ENCODE data around the gene AADACL2. TPM values are rescaled to one million over a fixed set of nuclear protein-coding genes. Genes with fewer than 3 reads are reported as not detected.

AADACL2 gene
- polyA plus RNA-seq, 3 donors, result not detected

DNA sequence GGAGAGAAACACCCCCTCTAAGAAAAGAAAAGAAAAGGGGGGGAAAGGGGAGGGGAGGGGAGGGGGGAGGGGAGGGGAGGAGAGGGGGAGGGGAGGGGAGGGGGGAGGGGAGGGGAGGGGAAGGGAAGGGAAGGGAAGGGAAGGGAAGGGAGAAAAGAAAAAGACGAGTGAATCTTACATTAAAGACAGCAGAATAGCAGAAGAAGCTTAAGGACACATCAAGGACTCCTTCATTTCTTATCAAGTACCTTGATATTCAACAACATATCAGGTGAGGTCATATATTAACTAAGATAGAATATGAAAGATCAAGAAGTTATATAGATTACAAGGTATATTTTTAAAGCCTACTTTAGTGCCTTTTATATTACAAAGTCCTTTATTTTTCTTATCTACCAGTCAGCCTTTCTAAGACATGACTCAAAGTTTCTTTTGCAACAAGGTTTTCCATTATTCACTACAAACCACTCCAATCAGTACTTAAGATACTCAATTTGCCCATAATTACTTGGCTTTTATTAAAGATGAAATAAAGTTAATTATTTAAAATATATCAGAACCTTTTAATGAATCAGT lies 62.5 kb downstream of the AADACL2 start:
- no peak overlapping the region for H3K4me3 Mint-ChIP-seq
- DNase-seq, result no peak
- H3K9me3 ChIP-seq (replicated peaks in 1 of 2; ENCODE audit: control insufficient read depth in 1 of 2, insufficient read depth in 1 of 2, low read length in 2 of 2), result no peaks in the 10 kb centered on the region
- no peaks in the 10 kb centered on the region for H4K20me1 ChIP-seq (ENCODE audit: insufficient read depth, low read length)
- H3K9ac ChIP-seq (ENCODE audit: insufficient read depth, low read length, poor library complexity, severe bottlenecking), result no peak overlapping the region
- no peak overlapping the region for H3K27ac Mint-ChIP-seq
- no peaks in the 10 kb centered on the region for H3K27me3 ChIP-seq (ENCODE audit: control insufficient read depth in 2 of 2, insufficient read depth in 2 of 2, low read length in 2 of 2)
- no peaks in the 10 kb centered on the region for H3K79me2 ChIP-seq (ENCODE audit: insufficient read depth, low read length)
- WGBS (ENCODE audit: insufficient coverage), result no CpG with 5 or more reads among the region's 1 CpG
- H3K4me3 ChIP-seq (replicated peaks in 1 of 3; ENCODE audit: low read depth in 2 of 3, low read length in 3 of 3), result no peak overlapping the region
- H3K9me3 Mint-ChIP-seq, result no peaks in the 10 kb centered on the region
- no peak overlapping the region for H2AFZ ChIP-seq (ENCODE audit: insufficient read depth, low read depth, low read length, poor library complexity, severe bottlenecking)
- no peak overlapping the region for H3K27ac ChIP-seq (ENCODE audit: low read depth in 1 of 2, low read length in 2 of 2)
- H3K4me1 ChIP-seq (ENCODE audit: control insufficient read depth in 1 of 2, insufficient read depth in 2 of 2, low read length in 2 of 2), result no peaks in the 10 kb centered on the region
- H3K36me3 ChIP-seq (replicated peaks in 1 of 2; ENCODE audit: control insufficient read depth in 1 of 2, insufficient read depth in 2 of 2, low read length in 2 of 2), result no peaks in the 10 kb centered on the region
- H3K36me3 Mint-ChIP-seq, result no peaks in the 10 kb centered on the region
- intact Hi-C loops (cut with micrococcal nuclease), result no loop called here
- TF ChIP-seq, protein P1, sequence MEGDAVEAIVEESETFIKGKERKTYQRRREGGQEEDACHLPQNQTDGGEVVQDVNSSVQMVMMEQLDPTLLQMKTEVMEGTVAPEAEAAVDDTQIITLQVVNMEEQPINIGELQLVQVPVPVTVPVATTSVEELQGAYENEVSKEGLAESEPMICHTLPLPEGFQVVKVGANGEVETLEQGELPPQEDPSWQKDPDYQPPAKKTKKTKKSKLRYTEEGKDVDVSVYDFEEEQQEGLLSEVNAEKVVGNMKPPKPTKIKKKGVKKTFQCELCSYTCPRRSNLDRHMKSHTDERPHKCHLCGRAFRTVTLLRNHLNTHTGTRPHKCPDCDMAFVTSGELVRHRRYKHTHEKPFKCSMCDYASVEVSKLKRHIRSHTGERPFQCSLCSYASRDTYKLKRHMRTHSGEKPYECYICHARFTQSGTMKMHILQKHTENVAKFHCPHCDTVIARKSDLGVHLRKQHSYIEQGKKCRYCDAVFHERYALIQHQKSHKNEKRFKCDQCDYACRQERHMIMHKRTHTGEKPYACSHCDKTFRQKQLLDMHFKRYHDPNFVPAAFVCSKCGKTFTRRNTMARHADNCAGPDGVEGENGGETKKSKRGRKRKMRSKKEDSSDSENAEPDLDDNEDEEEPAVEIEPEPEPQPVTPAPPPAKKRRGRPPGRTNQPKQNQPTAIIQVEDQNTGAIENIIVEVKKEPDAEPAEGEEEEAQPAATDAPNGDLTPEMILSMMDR (IDR thresholded peaks at IDR 0.05), result no peak
- H3K4me1 Mint-ChIP-seq, result no peaks in the 10 kb centered on the region
- H3K4me2 ChIP-seq (replicated peaks; ENCODE audit: extremely low read depth, low read length, poor library complexity, severe bottlenecking), result no peak overlapping the region
- H3K27me3 Mint-ChIP-seq (ENCODE audit: low read depth in 3 of 3), result no peaks in the 10 kb centered on the region

DNA sequence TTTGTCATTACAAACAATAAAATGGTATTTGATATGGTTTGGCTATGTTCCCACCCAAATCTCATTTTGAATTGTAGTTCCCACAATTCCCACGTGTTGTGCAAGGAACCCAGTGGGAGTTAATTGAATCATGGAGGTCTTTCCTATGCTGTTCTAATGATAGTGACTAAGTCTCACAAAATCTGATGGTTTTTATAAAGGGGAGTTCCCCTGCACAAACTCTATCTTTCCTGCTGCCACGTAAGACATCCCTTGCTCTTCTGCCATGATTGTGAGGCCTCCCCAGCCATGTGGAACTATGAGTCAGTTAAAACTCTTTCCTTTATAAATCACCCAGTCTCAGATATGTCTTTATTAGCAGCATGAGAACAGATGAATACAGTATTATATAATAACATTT lies 64.7 kb downstream of the AADACL2 start:
- H3K4me1 Mint-ChIP-seq, result no peaks in the 10 kb centered on the region
- H3K27me3 Mint-ChIP-seq (ENCODE audit: low read depth in 3 of 3), result no peaks in the 10 kb centered on the region
- intact Hi-C loops (cut with micrococcal nuclease), result no loop called here
- H3K27ac Mint-ChIP-seq, result no peak overlapping the region
- Histone ChIP-seq H3K4me3 (replicated peaks in 1 of 3; ENCODE audit: low read depth in 2 of 3, low read length in 3 of 3) (no peak overlapping the region), H3K36me3 (replicated peaks in 1 of 2; ENCODE audit: control insufficient read depth in 1 of 2, insufficient read depth in 2 of 2, low read length in 2 of 2) (no peaks in the 10 kb centered on the region), H4K20me1 (ENCODE audit: insufficient read depth, low read length) (no peaks in the 10 kb centered on the region), H3K27ac (ENCODE audit: low read depth in 1 of 2, low read length in 2 of 2) (no peak overlapping the region), H3K4me2 (replicated peaks; ENCODE audit: extremely low read depth, low read length, poor library complexity, severe bottlenecking) (no peak overlapping the region), H3K9me3 (replicated peaks in 1 of 2; ENCODE audit: control insufficient read depth in 1 of 2, insufficient read depth in 1 of 2, low read length in 2 of 2) (no peaks in the 10 kb centered on the region), H3K79me2 (ENCODE audit: insufficient read depth, low read length) (no peaks in the 10 kb centered on the region), H2AFZ (ENCODE audit: insufficient read depth, low read depth, low read length, poor library complexity, severe bottlenecking) (no peak overlapping the region), H3K4me1 (ENCODE audit: control insufficient read depth in 1 of 2, insufficient read depth in 2 of 2, low read length in 2 of 2) (no peaks in the 10 kb centered on the region), H3K9ac (ENCODE audit: insufficient read depth, low read length, poor library complexity, severe bottlenecking) (no peak overlapping the region), H3K27me3 (ENCODE audit: control insufficient read depth in 2 of 2, insufficient read depth in 2 of 2, low read length in 2 of 2) (no peaks in the 10 kb centered on the region)
- TF ChIP-seq, protein P1 (IDR thresholded peaks at IDR 0.05), result no peak
- no peak for DNase-seq
- no peaks in the 10 kb centered on the region for H3K36me3 Mint-ChIP-seq
- WGBS (ENCODE audit: insufficient coverage), result no CpG with 5 or more reads among the region's 2 CpGs
- peaks cover 0 to 2% (median 0%) of the 10 kb centered on the region in 7 donors for H3K9me3 Mint-ChIP-seq
- no peak overlapping the region for H3K4me3 Mint-ChIP-seq
